Activated CD4-positive, alpha-beta T cell treated with anti-CD3 and anti-CD28 coated beads for 4 hours (primary cell): ENCODE results near the gene LAYN.

ENCODE experiments used
- DNase-seq, 2 donors: peaks; one replicate each; pipeline ENCODE4 v3.0.0-alpha.2; 2020

LAYN gene

DNA sequence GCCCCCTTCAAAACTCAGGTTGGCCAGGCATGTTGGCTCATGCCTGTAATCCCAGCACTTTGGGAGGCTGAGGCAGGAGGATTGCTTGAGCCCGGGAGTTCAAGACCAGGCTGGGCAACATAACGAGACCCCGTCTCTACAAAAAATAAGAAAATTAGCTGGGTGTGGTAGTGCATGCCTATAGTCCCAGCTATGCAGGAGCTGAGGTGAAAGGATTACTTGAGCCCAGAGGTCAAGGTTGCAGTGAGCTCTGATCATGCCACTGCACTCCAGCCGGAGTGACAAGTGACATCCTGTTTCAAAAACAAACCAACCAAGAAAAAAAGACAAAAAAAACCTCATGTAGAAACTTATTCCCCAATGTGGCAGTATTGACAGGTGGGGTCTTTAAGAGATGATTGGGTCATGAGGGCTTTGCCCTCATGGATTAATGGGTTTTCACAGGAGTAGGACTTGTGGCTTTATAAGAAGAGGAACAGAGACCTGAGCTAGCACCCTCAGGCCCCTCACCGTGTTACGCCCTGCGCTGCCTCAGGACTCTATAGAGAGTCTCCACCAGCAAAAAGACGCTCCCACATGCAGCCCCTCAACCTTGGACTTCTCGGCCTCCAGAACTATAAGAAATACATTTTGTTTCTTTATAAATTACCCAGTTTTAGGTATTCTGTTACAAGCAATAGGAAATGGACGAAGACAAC lies 22.3 kb downstream of the LAYN start:
- no peak for DNase-seq

GRCh38 chr11:111565114-111565720 lies 24.7 kb downstream of the LAYN start:
- peak; percentile 51 to 71 for DNase-seq

GRCh38 chr11:111566324-111566723 lies 25.8 kb downstream of the LAYN start:
- DNase-seq, result no peak

GRCh38 chr11:111569476-111569875 lies 29.0 kb downstream of the LAYN start:
- DNase-seq, result no peak

- no peak for DNase-seq
Observed at GRCh38 chr11:111570796-111571195, 30.3 kb downstream of the LAYN start.

DNA sequence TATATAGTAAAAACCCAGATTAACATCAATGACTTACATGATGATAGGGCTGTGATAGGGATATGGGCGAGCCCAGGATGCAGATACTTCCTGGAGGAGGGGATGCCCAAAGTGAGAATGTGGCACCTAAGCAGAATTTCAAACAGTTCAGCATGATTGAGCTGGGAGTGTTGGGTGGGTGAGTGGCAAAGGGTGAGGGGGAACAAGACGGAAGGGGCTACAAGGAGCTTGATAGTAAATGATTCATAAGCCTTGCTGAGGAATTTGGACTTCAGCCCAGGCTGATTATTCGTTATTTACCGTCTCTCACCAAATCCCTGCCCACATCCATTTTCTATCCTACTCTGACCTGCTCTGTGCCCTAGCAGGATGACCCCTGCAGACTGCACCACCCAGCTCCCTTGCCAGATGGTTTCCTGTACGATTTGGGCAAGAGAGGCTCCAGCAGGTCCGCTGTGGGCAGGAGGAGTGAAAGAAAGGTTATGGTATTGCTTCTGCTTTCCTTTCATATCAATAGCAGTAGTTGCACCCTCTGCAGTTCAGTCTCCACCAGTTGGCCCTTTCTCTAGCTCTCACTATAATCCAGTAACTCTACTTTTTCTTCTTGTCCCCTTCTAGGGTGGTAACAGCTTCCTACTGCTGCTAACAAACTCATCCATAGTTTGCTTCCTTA lies 31.4 kb downstream of the LAYN start:
- no peak for DNase-seq

DNA sequence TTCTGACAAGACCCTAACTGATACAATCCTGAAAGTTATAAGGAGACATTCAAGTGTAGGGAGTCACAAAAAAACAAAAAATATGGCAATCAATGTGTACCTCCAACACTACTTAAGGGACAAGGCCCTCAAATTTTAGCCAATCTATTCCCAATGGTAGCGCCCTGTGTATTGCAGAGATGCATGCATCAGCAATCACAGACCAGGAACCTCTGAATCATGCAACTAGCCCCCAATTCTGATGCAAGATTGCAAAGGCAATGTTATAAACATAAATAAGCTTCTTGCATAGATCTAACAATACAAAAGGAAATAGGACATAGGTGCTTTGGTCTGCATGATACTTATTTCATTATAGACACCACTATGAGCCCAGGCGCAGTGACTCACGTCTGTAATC lies 32.1 kb downstream of the LAYN start:
- no peak for DNase-seq

DNA sequence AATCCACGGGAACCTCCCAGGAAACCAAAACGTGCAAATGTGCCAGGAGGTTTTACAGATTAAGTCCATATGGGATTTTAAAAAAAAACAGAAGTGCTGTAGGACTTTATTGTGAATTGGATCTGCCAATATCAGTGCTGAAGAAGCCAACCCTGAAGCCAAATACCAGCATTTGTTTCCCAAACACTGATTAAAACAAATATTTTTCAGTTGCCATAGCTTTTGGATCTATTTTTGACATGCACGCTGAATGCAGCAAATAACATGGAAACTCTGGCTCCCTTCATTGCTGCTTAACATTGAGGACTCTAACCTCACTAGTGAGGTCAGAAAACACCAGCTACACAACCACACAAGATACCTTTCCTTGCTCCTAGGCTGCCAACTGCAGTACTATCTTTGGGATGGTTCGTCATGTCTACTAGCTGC lies 33.3 kb downstream of the LAYN start:
- no peak for DNase-seq

GRCh38 chr11:111574373-111575225 lies 34.1 kb downstream of the LAYN start:
- no peak for DNase-seq

DNA sequence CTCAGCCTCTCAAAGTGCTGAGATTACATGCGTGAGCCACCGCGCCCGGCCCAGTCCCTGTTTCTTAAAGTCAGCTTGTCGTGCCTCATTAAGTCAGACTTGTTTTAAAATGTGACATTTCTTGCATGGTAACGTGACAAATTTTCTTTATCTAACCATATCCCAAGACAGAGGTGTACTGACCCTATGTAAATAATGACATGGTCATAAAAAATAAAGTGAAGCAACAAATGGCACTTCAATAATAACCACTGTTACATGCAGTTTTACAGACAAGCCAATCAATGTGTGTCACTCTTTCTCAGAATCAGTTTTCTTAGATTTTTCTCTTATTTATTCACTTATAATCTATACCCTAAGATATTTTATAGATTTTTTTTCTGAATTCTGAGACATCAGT lies 35.2 kb downstream of the LAYN start:
- DNase-seq, result no peak

GRCh38 chr11:111577821-111578220 lies 37.3 kb downstream of the LAYN start:
- no peak for DNase-seq

DNA sequence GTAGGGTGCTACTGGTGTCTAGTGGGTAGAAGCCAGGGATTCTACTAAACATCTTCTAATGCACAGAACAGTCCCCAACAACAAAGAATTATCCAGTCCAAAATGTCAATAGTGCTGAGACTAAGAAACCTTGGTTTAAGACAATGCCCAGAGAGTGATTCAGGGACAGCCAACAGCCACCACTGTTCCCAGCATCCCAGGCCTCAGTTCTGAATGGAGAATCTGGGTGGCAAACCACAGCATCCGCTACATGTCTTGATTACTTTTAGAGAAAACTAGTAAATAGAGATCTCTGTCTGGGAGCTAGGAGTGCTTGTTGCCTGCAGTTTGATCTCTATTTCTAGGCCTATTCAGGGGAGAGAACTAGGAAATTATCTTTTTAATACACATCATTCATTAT lies 40.8 kb downstream of the LAYN start:
- DNase-seq, result no peak

GRCh38 chr11:111582163-111582562 lies 41.6 kb downstream of the LAYN start:
- DNase-seq, result no peak

DNA sequence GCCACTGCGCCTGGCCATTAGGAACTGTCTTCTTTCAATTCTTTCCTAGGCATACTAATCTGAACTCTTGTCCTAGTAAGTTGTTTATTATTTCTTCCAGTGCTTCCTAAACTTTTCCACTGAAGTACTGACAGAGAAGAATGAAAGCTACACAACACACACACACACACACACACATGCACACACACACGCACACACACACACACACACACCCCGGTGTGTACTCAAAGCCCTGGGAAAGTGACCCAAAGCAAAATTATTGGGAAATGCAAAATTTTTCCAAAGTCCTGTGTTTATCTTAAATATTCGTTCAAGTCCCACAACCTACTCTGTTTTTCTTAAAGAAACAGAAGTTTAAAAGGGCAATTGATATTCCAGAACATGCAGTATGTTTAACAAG lies 42.4 kb downstream of the LAYN start:
- DNase-seq, result no peak

GRCh38 chr11:111585371-111585770 lies 44.9 kb downstream of the LAYN start:
- DNase-seq, result no peak

DNA sequence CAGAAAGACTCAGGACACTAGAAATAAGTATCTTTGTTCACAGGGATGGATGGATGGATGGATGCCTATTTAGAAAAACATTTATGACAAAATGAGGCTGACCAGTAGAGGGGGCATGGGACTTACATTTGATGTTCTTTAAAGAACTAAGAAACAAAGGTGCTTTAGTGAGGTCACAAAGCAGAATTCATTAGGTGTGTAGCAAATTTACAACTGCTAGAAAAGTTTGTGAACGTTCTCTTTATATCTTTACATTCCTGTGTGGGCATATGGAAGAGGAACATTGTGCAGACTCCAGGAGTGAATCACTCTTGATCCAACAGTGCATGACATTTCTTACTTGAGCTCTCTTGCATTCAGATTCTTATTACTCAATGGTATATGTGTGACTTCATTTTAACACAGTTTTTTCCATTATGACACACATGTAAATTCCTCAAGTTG lies 45.9 kb downstream of the LAYN start:
- DNase-seq, result peak; percentile 51 to 65

DNA sequence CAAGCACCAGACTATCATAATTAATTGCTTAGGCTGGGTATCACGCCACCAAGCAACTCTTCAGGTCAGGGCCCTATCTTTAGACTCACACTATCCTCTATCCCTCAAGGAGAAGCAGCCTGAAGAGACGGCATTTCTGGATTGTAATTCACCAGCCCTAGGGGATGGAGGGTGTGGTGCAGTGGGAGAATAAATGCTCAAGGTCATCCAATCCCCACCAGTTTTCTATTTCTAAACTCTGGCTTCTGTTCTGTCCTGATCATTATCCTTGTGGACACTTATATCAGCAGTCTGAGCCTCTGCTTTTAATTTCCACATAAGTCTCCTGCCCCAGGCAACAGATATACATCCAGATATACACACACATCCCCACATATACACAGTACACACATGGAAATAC lies 48.6 kb downstream of the LAYN start:
- no peak for DNase-seq

- no peak for DNase-seq
Observed at GRCh38 chr11:111589886-111590499, 49.5 kb downstream of the LAYN start.

- no peak for DNase-seq
Observed at GRCh38 chr11:111591187-111591960, 50.9 kb downstream of the LAYN start.

DNA sequence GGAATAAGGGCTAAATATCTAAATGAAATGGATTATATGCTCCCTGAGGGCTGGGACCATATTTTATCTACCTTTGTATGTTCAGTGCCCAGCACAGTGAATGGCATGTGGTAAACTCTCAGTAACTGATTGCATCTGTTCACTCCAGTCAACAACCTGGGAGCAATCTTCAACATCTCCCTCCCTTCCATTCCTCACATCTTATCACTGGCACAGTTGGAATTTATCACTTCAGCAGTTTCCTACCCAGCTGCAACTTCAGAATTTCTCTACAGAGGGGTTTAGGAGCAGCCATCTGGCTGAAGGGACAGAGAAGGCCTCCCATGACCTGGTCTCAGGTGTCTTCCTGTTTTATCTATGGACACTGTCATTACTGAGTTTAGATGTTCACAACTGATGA lies 52.0 kb downstream of the LAYN start:
- no peak for DNase-seq

GRCh38 chr11:111596319-111596718 lies 55.8 kb downstream of the LAYN start:
- no peak for DNase-seq

- DNase-seq, result no peak
Observed at GRCh38 chr11:111598148-111598547, 57.6 kb downstream of the LAYN start.
